A549 treated with CpdA at 1 μM for 4 hours (cell line): Measurements from ENCODE around the gene LMCD1. TPM values are rescaled to one million over a fixed set of nuclear protein-coding genes. Genes with fewer than 3 reads are reported as not detected.

ENCODE experiments used
- total RNA-seq: library from RNA; stranded (reverse); fragments of 200-300 nt; extraction: Qiagen RNA extraction; gene quantifications from 5 replicates; pipeline ENCODE4 v1.2.3, GENCODE V29; 2022; ENCODE audit warnings: low read depth

LMCD1 gene
- total RNA-seq = 73.2 to 92.8 TPM (median 76.8 TPM) in 5 replicates

GRCh38 chr3:8501371-8502131 is at the start of gene LMCD1:
TSS of gene LMCD1 (plus strand) at chr3:8501823. CDS start at chr3:8501939, 116 bp downstream.

Other genes starting within 250 kb of the LMCD1 start
- gene SSUH2, start 143.0 kb downstream of the LMCD1 start, total RNA-seq = 0.57 to 1.2 TPM (median 0.75 TPM) in 5 replicates
- 0.17 TPM in 1 of 5 replicates, not detected in the others for gene CAV3, start 232.0 kb downstream of the LMCD1 start, total RNA-seq